Inflammatory macrophage (primary cell): ENCODE measurements around the gene AQR.
"Not testable (repeated sequence)": the region's sequence is repeated elsewhere in the genome, so short reads cannot be mapped to it uniquely, and the experiment has no call there.

Source experiments
- DNase-seq, 2 donors: peaks; one replicate each; pipeline ENCODE4 v3.0.0-alpha.2; 2020 to 2022
- total RNA-seq, 18 experiments: gene quantifications; one replicate each; lab custom pipeline; 2026; ENCODE audit warnings: mixed read lengths in 6 of 18, inconsistent platforms in 2 of 18; lab: John Stamatoyannopoulos, UW

Gene AQR
- total RNA-seq, result 52.3 to 153 (median 103) reads per million in 18 experiments

GRCh38 chr15:34969340-34970097, at the start of gene AQR:
Gene AQR, minus strand, starts transcription at chr15:34969742. Its CDS starts 129 bp downstream, at chr15:34969613.
- peak; percentile 99 to 100 for DNase-seq

GRCh38 chr15:35014241-35014640, 44.7 kb upstream of the AQR start:
- no peak for DNase-seq

DNA sequence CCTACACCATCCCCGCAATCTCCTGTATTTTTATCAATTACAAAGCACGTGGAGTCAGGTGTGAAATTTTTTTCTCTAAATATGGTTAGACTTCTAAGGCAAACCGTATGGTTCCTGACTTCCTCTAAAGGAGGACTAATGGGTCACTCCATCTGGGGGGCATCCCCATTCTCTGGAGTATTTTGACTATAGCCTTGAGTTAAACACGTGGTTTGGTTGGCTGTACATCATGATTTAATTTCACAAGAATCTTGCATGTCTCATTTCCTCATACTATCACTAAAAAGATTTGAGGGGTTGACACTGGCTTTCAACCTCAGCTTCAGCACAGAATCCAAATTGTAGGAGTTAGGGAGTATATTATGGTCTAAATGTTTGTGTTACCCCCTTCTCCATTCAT, 43.8 kb upstream of the AQR start:
- peak; percentile 41 to 52 for DNase-seq

DNA sequence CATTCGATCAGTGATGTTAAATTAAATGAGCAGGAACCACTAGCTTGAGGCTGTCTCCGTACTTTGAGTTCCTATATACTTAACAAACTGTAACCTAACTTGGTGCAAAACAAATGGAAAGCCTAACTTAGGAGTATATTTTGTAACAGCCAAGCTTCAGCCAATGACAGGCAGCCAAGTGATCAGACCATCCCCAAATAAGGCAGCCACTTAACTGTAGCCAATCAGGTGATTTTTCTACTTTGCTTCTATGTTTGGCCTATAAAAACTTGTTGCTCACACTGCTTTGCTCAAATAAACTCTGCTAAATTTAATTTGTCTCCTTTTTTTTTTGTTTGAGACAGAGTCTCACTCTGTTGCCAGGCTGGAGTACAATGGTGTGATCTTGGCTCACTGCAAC, 37.9 kb upstream of the AQR start:
- DNase-seq, result no peak

DNA sequence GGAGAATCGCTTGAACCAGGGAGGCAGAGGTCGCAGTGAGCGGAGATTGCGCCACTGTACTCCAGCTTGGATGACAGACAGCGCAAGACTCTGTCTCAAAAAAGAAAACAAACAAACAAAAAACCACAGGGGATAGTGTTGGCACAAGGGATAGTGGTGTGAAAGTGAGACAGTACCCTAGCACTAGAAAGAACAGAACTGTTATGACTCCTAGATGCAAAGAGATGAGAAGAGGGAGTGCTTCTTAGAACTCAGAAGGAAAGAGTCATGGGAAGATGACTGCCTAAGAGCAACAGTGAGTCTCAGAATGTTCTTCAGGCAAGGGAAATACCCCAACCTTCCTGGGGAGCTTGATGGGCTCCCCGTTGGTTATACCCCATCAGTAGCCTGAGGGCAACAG, 36.4 kb upstream of the AQR start:
- no peak for DNase-seq

- no peak for DNase-seq
These were observed 34.4 kb upstream of the AQR start for GRCh38 chr15:35003928-35004327.

DNA sequence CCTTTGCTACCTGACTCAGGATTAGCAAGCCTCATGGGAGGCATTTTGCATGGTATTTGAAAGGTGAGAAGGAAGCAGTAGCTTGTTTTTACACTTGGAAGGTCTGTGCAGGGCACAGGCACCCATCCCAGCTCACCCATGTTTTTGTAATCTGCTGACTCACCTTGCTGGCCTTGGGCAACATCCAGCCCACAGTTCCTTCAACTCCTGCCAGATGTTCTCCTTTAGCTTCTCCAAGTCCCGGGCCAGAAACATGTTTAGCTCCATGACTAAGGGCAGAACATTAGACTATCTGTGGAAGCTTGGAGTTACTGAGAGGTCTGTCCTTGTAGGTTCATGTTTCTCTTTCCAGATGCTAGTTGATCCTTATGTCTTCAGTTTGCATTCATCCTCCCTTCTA, 31.0 kb upstream of the AQR start:
- DNase-seq, result peak in 1 of 2 donors; percentile 44

- DNase-seq, result no peak
These were observed 30.4 kb upstream of the AQR start for GRCh38 chr15:34999906-35000305.

GRCh38 chr15:34994925-34995324, 25.4 kb upstream of the AQR start:
- no peak for DNase-seq

DNA sequence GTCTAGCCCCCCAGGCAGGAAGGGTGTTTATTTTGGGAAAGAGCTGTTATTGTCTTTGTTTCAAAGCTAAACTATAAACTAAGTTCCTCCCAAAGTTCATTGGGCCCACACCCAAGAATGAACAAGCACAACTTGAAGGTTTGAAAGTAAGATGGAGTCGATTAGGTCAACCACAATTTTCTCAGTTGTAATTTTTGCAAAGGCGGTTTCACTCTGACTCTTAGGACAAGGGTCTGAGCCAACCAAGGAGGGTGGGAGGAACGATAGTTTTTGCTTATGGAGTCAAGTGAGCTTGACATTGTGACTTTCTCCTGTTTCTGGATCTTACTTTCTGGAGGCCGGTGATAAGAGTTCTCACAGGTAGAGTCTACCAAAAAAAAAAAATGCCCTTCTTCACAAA, 24.3 kb upstream of the AQR start:
- DNase-seq, result no peak

DNA sequence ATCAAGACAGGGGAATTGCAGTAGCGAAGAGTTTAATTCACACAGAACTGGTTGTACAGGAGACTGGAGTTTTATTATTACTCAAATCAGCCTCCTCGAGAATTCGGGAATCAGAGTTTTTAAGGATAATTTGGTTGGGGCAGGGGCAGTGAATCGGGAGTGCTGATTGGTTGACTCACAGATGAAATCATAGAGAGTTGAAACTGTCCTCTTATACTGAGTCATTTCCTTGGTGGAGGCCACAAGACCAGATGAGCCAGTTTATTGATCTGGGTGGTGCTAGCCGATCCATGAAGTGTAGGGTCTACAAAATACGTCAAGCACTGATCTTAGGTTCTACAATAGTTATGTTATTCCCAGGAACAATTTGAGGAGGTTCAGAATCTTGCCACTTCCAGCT, 23.9 kb upstream of the AQR start:
- no peak for DNase-seq

GRCh38 chr15:34988027-34988902, 18.7 kb upstream of the AQR start, which contains the start of gene ZNF770:
Gene ZNF770, minus strand, starts transcription at chr15:34988287. Its CDS starts 4,853 bp downstream, at chr15:34983434.
- peak; percentile 83 to 87 for DNase-seq

DNA sequence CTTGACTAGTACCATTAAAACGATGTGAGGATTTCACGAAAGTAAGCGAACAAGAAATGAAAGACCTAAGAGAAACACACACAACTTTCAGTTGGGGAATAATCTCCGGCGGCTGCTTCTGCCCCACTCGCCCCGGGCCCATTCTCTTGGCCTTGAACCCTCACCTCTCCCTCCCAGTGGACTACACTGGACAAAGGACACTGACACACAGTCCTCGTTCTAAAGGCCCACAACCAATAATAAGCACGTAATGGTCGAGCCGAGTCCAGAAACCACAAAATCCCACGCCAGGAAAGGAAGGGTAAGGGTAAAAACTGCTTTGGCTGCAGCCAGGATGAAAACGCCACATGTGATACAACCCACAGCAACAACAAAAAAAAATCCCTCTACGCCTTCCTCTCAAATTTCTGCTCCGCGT, 18.1 kb upstream of the AQR start:
- DNase-seq, result peak; percentile 49 to 56

DNA sequence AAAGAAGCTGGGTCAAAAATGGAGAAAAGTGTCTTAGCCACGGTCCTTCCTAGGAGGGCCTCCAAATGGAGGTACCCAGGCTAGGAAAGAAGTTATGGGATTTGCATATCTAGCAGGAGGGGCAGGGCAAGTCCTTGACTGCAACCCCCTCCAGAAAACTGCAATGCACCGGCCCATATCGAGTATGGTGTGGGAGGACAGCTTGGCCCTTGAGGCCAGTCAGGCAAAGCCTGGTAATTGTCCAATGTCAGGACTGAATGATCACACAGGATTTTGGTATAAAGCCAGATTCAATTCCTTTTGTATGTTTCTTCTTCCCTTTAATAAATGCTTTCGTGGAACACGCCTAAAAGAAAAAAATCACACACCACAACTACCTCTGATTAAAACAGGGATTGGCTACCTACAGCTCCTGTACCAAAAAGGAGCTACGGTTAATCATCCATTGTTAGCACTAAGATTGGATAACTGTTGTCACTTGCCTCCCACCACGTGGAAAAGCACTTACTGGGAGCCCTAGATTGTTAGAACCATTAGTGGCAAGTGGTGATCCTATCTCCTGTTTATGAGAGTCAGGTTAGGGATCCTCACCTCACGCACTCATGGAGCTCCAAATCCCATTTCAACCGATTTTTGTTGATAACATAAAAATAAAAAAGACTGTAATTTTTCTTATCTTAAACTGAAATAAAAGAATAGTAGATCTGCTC, 17.4 kb upstream of the AQR start:
- no peak for DNase-seq

GRCh38 chr15:34986326-34986725, 16.8 kb upstream of the AQR start:
- no peak for DNase-seq

DNA sequence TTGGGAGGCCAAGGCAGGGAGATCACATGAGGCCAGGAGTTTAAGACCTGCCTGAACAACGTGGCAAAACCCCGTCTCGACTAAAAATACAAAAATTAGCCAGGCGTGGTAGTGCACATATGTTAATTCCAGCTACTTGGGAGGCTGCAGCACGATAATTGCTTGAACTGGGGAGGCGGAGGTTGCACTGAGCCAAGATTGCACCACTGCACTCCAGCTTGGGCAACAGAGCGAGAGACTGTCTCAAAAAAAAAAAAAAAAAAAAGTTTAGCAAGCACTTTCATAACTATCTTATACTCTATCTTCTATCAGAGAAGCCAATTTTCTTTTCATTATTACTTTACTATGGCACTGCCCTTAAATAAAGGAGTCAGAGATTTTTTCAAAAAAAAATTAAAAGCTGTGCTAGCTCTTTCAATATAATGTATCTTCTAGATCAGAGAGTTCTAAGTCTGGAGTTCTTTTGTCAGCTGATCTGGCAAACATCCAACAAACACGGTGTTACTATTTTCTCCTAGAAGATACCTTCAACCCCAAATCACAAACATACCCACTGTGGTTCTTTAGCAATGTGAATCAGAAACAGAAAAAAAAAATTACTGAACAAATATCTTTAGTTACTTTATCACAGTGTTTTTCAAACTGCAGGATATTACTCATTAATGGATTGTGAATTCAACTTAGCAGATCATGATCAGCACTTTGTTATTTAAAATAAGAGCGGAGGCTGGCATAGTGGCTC, 15.5 kb upstream of the AQR start:
- peak; percentile 27 to 40 for DNase-seq

DNA sequence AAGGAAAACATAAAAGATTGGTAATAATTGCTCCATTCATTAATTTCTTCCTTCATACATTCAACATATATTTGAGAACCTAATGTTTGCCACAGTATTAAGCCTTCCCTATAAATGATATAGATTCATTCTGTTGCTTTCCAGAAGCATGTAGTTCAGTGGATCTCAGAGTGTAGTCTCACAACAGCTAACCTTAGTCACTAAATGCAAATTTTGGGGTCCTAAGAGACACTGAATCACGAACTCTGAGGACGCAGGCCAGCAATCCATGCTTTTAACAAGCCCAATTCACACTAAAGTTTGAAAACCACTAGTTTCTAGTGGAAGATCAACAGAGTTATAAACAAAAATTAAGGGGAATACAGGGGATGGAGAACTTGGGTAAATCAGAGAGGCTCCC, 7.2 kb upstream of the AQR start:
- DNase-seq, result no peak

DNA sequence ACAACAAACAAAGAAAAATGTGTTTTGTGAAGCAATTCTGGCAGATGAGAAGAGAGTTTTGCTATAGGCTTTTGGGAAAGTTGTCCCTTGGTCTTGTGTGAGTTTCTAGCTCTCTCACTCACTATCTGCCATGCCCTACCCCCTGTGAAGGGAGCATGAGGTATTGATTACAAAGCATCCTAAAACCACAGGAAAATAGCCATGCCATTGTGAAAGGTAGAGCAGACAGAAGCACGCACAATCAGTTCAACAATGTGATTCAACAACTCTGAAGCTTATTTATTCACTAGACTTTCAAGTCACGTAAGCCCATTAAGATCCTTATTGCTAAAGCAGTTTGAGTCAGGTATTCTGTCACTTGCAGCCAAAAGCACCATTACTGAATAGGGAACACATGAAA, 6.5 kb upstream of the AQR start:
- no peak for DNase-seq

- DNase-seq, result no peak
These were observed 4.0 kb upstream of the AQR start for GRCh38 chr15:34973512-34973911.

DNA sequence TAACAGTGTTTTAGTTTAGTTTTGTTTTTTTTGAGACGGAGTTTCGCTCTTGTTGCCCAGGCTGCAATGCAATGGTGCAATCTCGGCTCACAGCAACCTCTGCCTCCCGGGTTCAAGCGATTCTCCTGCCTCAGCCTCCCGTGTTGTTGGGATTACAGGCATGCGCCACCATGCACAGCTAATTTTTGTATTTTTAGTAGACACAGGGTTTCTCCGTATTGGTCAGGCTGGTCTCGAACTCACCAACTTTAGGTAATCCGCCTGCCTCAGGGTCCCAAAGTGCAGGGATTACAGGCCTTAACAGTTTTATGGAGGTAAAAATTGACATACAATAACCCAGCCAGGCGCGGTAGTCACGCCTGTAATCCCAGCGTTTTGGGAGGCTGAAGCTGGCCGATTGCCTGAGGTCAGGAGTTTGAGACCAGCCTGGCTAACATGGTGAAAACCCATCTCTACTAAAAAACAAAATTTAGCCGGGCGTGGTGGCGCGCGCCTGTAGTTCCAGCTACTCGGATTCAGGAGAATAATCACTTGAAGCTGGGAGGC, 629 bp upstream of the AQR start:
- DNase-seq, result not testable (repeated sequence)

- no peak for DNase-seq
These were observed 5.3 kb downstream of the AQR start for GRCh38 chr15:34964277-34964676.

GRCh38 chr15:34953851-34954250, 15.7 kb downstream of the AQR start:
- no peak for DNase-seq
